Activated B cell treated with CpG ODN at 0.5 μM for 24 hours (primary cell): Measurements from ENCODE around the gene ST6GAL1. TPM values are rescaled to one million over a fixed set of nuclear protein-coding genes. Genes with fewer than 3 reads are reported as not detected.
A peak's percentile ranks its signal among the peaks of the same experiment; 100 is the strongest.

Experiments
- ATAC-seq: fragments of 200-7000 bp; cut with Tn5 transposase; one replicate; pipeline ENCODE4 v1.10.0; 2021; ENCODE audit warnings: low read depth, mild to moderate bottlenecking, moderate library complexity
- CTCF ChIA-PET: fragments of 350-600 bp; sonication (Branson Sonifier 250); formaldehyde crosslinking; loops from one replicate; lab custom pipeline; 2021; ENCODE audit warnings: antibody characterized with exemption; lab: Charles Lee
- POLR2A ChIA-PET: fragments of 350-600 bp; sonication (Branson Sonifier 250); formaldehyde crosslinking; loops from one replicate; lab custom pipeline; 2021; ENCODE audit warnings: antibody characterized with exemption; lab: Charles Lee
- DNase-seq: peaks from one replicate; pipeline ENCODE4 v3.0.0; 2022
- H3K27ac Mint-ChIP-seq: one replicate; pipeline ENCODE4 v1.8.0; 2020; ENCODE audit warnings: mixed read lengths
- H3K27me3 Mint-ChIP-seq: one replicate; pipeline ENCODE4 v1.8.0; 2021; ENCODE audit warnings: mixed read lengths
- H3K36me3 Mint-ChIP-seq: one replicate; pipeline ENCODE4 v1.8.0; 2021; ENCODE audit warnings: low read depth, mixed read lengths
- H3K4me1 Mint-ChIP-seq: one replicate; pipeline ENCODE4 v1.8.0; 2021; ENCODE audit warnings: mixed read lengths
- H3K4me3 Mint-ChIP-seq: one replicate; pipeline ENCODE4 v1.8.0; 2020; ENCODE audit warnings: mild to moderate bottlenecking, mixed read lengths
- H3K9me3 Mint-ChIP-seq: one replicate; pipeline ENCODE4 v1.8.0; 2020; ENCODE audit warnings: mixed read lengths
- CTCF ChIP-seq: fragments of 200-600 bp; IDR thresholded peaks from one replicate; pipeline ENCODE4 v1.8.0; 2022; ENCODE audit warnings: antibody characterized with exemption, mild to moderate bottlenecking
- intact Hi-C: fragments of 100-400 bp; cut with micrococcal nuclease; formaldehyde crosslinking; loops from one replicate; pipeline ENCODE4 v1.15.1; 2024
- total RNA-seq: library from RNA; stranded (reverse); gene quantifications from 2 replicates; pipeline ENCODE4 v1.2.3, GENCODE V29; 2022

Gene ST6GAL1
- total RNA-seq, 1 donor from 2014 or later: 328 TPM

- no peak overlapping the region for H3K4me3 Mint-ChIP-seq
- POLR2A ChIA-PET: interaction anchor here (2.3 to 6.5 kb wide), 2 partner anchors 11 to 93 kb away, joined by 6 to 77 read pairs; no protein-coding TSS in a partner anchor
- intact Hi-C loops: no loop called here
- CTCF ChIA-PET: interaction anchor here (5.9 kb wide), 1 partner anchor 86 kb away, joined by 54 read pairs; no protein-coding TSS in a partner anchor
- H3K9me3 Mint-ChIP-seq: no peaks in the 10 kb centered on the region
- DNase-seq (no peak), ATAC-seq (no peak)
- no peak for TF ChIP-seq CTCF
- H3K36me3 Mint-ChIP-seq: peaks cover 71% of the 10 kb centered on the region
- peaks cover 70% of the 10 kb centered on the region for H3K4me1 Mint-ChIP-seq
- H3K27me3 Mint-ChIP-seq: no peaks in the 10 kb centered on the region
- peak overlapping the region; percentile 2 for H3K27ac Mint-ChIP-seq
Measured at GRCh38 chr3:186935133-186935532, 4.8 kb downstream of the ST6GAL1 start.

- no peak overlapping the region for H3K27ac Mint-ChIP-seq
- intact Hi-C loops: no loop called here
- ChIA-PET CTCF (no interaction called here), POLR2A (no interaction called here)
- DNase-seq (no peak), ATAC-seq (no peak)
- H3K9me3 Mint-ChIP-seq: no peaks in the 10 kb centered on the region
- TF ChIP-seq CTCF: no peak
- peaks cover 68% of the 10 kb centered on the region for H3K4me1 Mint-ChIP-seq
- no peak overlapping the region for H3K4me3 Mint-ChIP-seq
- H3K27me3 Mint-ChIP-seq: no peaks in the 10 kb centered on the region
- peaks cover 76% of the 10 kb centered on the region for H3K36me3 Mint-ChIP-seq
Measured at GRCh38 chr3:186937017-186937875, 6.9 kb downstream of the ST6GAL1 start.

GRCh38 chr3:186938716-186939115, 8.4 kb downstream of the ST6GAL1 start:
- peaks cover 54% of the 10 kb centered on the region for H3K4me1 Mint-ChIP-seq
- ChIA-PET CTCF (no interaction called here), POLR2A (interaction anchor here (0.6 to 1.3 kb wide), 2 partner anchors 8 to 155 kb away, joined by 6 to 8 read pairs; partner anchors contain the start of gene ST6GAL1)

GRCh38 chr3:186939536-186939935, 9.2 kb downstream of the ST6GAL1 start:
- H3K36me3 Mint-ChIP-seq: peaks cover 77% of the 10 kb centered on the region
- peaks cover 47% of the 10 kb centered on the region for H3K4me1 Mint-ChIP-seq
- POLR2A ChIA-PET: interaction anchor here (1.3 kb wide), 1 partner anchor 9 kb away, joined by 6 read pairs; the partner anchor contains the start of gene ST6GAL1
- intact Hi-C loops: no loop called here
- no peak for TF ChIP-seq CTCF
- ATAC-seq: no peak
- no peak for DNase-seq
- H3K4me3 Mint-ChIP-seq: no peak overlapping the region
- H3K27me3 Mint-ChIP-seq: no peaks in the 10 kb centered on the region
- no peaks in the 10 kb centered on the region for H3K9me3 Mint-ChIP-seq
- CTCF ChIA-PET: no interaction called here
- H3K27ac Mint-ChIP-seq: peak overlapping the region; percentile 61

More at GRCh38 chr3:186938716-186939115, 8.4 kb downstream of the ST6GAL1 start:
- H3K9me3 Mint-ChIP-seq: no peaks in the 10 kb centered on the region
- H3K4me3 Mint-ChIP-seq: no peak overlapping the region
- intact Hi-C loops: no loop called here
- peak overlapping the region; percentile 11 for H3K27ac Mint-ChIP-seq
- DNase-seq (no peak), ATAC-seq (no peak)
- H3K27me3 Mint-ChIP-seq: no peaks in the 10 kb centered on the region
- no peak for TF ChIP-seq CTCF
- peaks cover 77% of the 10 kb centered on the region for H3K36me3 Mint-ChIP-seq

DNA sequence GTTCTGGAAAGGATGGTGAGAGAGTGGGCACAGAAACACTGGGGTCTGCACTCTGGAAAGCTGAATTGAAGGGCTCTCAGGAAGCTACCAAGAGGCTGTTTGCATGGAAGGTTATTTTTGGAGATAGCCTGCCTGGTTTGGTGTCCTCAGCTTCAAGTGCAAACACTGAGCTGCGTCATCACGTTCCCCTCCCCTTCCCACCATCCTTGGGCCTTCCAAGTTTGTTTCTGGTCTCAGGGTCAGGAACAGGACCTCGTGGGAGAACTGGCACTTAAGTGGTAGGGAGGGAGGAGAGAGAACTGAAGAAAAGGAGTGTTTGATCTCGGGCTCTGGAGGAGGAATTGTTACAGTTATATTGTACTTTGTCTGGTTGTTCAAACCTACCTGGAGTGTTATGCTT, 10.6 kb downstream of the ST6GAL1 start:
- TF ChIP-seq CTCF: no peak
- Mint-ChIP-seq H3K27ac (peak overlapping the region; percentile 66), H3K9me3 (no peaks in the 10 kb centered on the region), H3K4me1 (peaks cover 44% of the 10 kb centered on the region), H3K4me3 (no peak overlapping the region), H3K27me3 (no peaks in the 10 kb centered on the region), H3K36me3 (peaks cover 77% of the 10 kb centered on the region)
- DNase-seq: no peak
- POLR2A ChIA-PET: interaction anchor here (1.3 kb wide), 1 partner anchor 10 kb away, joined by 4 read pairs; no protein-coding TSS in a partner anchor
- intact Hi-C loops: no loop called here
- ATAC-seq: no peak
- CTCF ChIA-PET: interaction anchor here (2.2 kb wide), 1 partner anchor 10 kb away, joined by 5 read pairs; no protein-coding TSS in a partner anchor
